Mesodermal cell (in vitro differentiated cells): ENCODE results near the gene SPRED2.

ENCODE experiments used
- H3K27ac ChIP-seq: 2 replicates; pipeline ENCODE4 v1.7.0; 2013; ENCODE audit warnings: mild to moderate bottlenecking, low read depth, low read length, moderate library complexity; ENCODE audit not compliant: severe bottlenecking
- H3K36me3 ChIP-seq: 2 replicates; pipeline ENCODE4 v1.7.1; 2013; ENCODE audit warnings: mild to moderate bottlenecking, low read length, moderate library complexity; ENCODE audit not compliant: control insufficient read depth, insufficient read depth
- H3K4me1 ChIP-seq: one replicate; pipeline ENCODE4 v1.7.1; 2013; ENCODE audit warnings: mild to moderate bottlenecking, low read length; ENCODE audit not compliant: insufficient read depth, control insufficient read depth, poor library complexity, severe bottlenecking
- H3K4me3 ChIP-seq: 2 replicates; pipeline ENCODE4 v1.7.0; 2013; ENCODE audit warnings: low read length, control low read depth, mild to moderate bottlenecking; ENCODE audit not compliant: insufficient read depth, poor library complexity, severe bottlenecking; ENCODE audit errors: extremely low read depth
- H3K9me3 ChIP-seq: 2 replicates; pipeline ENCODE4 v1.7.1; 2013; ENCODE audit warnings: mild to moderate bottlenecking, low read length, moderate library complexity; ENCODE audit not compliant: control insufficient read depth
- WGBS, 2 experiments: methylation state at CpG; one replicate each; pipeline ENCODE4 v1.1.5; 2013; ENCODE audit warnings: missing lambda C conversion rate in 2 of 2; ENCODE audit not compliant: insufficient coverage in 2 of 2; 5-methylcytosine and 5-hydroxymethylcytosine counted together

The SPRED2 gene

DNA sequence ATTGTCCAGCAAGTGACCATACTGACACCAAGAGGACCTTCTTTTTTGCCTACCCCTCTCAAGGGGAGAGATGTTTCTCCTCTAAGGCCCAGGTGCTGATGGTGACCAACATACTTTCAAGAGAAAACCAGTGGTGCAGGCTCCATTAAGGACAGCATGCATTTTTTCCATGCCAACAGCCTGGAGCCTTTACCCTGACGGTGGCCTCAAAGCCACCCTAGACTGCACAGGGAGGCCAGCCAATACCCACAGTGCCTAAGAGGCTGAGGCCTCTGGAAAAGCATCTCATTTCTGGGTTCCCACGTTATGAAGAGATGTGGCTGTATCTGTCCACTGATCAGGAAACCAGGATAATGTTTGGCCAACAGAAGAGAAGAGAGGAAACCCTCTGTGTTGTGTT, 19.3 kb downstream of the SPRED2 start:
- Histone ChIP-seq H3K36me3 (peaks cover 18% of the 10 kb centered on the region), H3K4me3 (no peak overlapping the region), H3K4me1 (peaks cover 44% of the 10 kb centered on the region), H3K9me3 (no peaks in the 10 kb centered on the region), H3K27ac (no peak overlapping the region)
- 88 to 100% methylated on average over 2 of the region's 2 CpGs for WGBS, 2 experiments

DNA sequence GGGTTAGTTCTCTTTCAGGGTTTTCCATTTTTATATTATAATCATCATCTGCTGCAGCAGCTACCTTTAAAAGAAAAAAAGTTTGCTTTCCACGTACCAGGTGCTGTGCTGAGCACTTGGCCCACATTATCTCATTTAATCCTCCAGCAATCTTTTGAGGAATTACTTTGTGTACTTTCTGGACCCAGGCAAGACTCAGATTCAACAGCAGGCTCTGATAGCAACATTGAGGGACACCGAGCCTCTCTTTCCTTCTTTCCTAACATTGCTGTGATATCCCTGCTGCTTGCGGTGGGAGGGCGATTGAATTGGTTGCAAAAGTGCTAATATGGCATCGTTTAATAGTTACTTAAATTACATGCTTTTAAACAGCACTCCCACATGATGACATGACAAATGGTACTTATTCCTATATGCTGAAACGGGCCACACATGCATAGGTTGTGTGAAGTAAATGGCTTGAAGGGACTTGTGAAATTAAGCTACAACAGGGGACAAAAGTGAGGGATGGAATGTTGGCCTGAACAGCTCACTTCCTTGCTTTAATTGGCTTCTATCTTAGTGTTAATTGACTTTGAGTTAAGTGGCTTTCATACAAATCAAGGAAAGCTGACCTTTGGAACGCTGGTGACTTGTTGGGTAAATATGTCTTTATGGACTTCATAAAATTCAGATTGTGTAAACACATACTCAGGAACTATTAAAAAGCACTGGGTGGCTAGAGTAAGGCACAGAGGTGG, 21.2 kb downstream of the SPRED2 start:
- H3K27ac ChIP-seq: no peak overlapping the region
- H3K9me3 ChIP-seq: no peaks in the 10 kb centered on the region
- peaks cover 15% of the 10 kb centered on the region for H3K36me3 ChIP-seq
- WGBS, 2 experiments: 73 to 80% methylated on average over 2 to 4 of the region's 7 CpGs
- peaks cover 46% of the 10 kb centered on the region for H3K4me1 ChIP-seq
- no peak overlapping the region for H3K4me3 ChIP-seq

DNA sequence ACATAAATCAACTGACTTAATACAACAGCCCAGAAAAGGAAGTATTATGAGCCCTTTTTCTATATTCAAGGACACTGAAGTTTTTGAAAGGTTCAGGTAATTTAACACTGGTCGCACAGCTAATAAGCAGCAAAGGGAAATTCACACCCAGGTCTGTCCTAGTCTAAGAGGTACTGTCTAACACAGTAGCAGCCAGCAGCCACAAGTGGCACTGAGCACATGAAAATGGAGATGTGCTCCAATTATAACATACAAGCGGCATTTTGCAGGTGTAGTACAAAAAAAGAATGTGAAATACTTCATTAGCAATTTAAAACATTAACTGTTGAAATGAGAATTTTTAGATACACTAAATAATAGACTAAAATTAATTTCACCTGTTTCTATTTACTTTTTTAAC, 23.4 kb downstream of the SPRED2 start:
- Histone ChIP-seq H3K9me3 (no peaks in the 10 kb centered on the region), H3K4me3 (no peak overlapping the region), H3K4me1 (peaks cover 38% of the 10 kb centered on the region), H3K27ac (no peak overlapping the region), H3K36me3 (peaks cover 14% of the 10 kb centered on the region)
- WGBS, 2 experiments: 80 to 88% methylated on average over 1 of the region's 2 CpGs

DNA sequence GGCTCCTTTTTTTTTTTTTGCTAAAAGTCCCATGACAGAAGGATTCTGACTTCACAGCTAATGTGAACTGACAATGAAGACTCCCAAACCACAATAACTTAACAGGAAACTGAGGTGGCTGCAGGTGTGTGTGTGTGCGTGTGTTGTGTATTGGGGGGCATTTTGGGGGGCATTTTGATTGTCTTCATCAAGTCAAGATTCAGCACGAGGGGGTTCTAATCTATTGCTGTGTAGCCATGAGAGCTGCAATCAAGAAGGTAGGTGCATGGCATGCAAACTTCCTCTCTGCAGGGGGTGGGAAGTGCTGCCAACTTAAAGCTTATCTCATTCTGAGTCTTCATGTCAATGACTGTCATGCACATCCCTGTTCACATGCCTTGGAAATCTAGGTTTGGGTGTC, 25.2 kb downstream of the SPRED2 start:
- peaks cover 10% of the 10 kb centered on the region for H3K36me3 ChIP-seq
- peaks cover 21% of the 10 kb centered on the region for H3K4me1 ChIP-seq
- no peak overlapping the region for H3K4me3 ChIP-seq
- no peak overlapping the region for H3K27ac ChIP-seq
- H3K9me3 ChIP-seq: no peaks in the 10 kb centered on the region
- WGBS, 2 experiments: 77 to 80% methylated on average over 1 to 2 of the region's 2 CpGs

DNA sequence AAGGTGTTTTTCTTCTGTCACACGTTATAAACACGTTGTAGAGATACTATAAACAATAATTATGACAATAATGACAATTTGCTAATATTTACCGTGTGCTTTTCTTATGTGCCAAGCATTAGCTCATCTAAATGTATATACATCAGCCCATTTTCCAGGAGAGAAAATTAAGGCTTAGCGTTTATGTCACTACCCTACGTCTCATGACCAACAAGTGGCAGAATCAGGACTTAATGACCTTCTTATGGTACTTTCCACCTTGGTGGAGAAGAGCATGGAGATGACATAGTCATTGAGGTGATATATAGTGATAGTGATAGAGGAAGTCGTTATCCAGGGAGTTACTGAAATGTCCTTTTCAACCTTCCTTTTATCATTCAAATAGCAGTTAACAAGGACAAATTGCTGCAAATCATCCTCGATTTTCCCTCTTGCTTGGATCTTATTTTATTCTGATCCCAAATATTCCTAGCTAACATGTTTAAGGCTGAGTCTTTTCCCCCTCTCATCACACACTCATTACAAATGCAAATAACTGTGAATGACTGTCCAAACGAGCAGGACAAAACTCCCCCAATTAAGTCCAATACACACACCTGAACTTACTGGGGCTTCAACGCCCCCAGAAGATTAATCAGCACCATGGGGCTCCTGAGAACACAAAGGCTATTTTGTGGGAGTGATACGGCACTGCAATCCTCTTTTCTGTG, 27.3 kb downstream of the SPRED2 start:
- Histone ChIP-seq H3K27ac (no peak overlapping the region), H3K4me1 (peaks cover 13% of the 10 kb centered on the region), H3K36me3 (peaks cover 8% of the 10 kb centered on the region), H3K4me3 (no peak overlapping the region), H3K9me3 (no peaks in the 10 kb centered on the region)
- 72 to 83% methylated on average over 3 to 4 of the region's 10 CpGs for WGBS, 2 experiments

DNA sequence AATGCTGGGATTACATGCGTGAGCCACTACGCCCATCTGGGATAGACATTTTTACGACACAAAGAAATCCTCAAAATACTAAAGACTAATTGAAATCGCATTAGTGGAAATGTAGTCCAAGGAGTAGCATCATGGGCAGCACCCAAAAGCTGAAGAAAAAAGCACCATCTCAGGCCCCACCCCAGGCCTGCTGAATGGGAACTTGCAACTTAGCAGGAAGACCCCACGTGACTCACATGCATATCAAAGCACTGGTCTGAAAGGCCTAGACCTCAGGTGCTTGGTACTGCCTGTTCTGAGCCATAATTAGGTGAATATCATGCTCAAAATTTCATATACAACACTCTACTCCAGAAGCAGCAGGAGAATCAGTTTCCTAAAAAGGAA, 28.9 kb downstream of the SPRED2 start:
- Histone ChIP-seq H3K27ac (no peak overlapping the region), H3K4me3 (no peak overlapping the region), H3K36me3 (peaks cover 15% of the 10 kb centered on the region), H3K4me1 (peaks cover 13% of the 10 kb centered on the region), H3K9me3 (no peaks in the 10 kb centered on the region)
- 63 to 83% methylated on average over 2 to 3 of the region's 5 CpGs for WGBS, 2 experiments

DNA sequence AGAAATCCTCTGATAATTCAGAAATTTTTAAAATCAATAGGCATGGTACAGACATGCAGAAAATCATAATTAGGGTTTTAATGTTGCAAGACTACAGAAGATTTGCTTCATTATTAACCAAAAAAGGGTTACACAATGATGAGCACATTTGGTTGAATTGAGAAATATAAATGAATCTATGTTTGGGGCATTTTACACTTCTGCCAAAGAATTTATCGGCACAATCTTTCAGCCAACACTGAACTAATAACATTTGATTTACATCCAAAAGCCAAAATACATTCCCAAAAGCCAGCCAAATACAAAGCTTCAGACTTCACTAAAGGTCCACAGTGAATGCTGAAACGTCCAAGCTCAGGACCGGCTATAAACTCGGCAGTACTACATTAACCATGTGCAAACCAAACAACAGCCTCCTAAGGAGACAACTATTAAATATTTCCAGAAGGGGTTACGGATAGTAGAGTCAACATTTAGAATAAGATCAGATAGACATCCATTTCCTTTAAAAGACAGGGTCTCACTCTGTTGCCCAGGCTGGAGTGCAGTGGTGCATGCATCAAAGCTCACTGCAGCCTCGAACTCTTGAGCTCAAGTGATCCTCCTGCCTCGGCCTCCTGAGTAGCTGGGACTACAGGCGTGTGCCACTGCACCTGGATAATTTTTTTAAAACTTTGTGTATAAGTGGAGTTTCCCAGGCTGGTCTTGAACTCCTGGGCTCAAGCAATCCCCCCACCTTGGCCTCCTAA, 29.4 kb downstream of the SPRED2 start:
- Histone ChIP-seq H3K9me3 (no peaks in the 10 kb centered on the region), H3K36me3 (peaks cover 15% of the 10 kb centered on the region), H3K4me3 (no peak overlapping the region), H3K27ac (no peak overlapping the region), H3K4me1 (peaks cover 9% of the 10 kb centered on the region)
- WGBS, 2 experiments: 78 to 86% methylated on average over 4 to 7 of the region's 8 CpGs

DNA sequence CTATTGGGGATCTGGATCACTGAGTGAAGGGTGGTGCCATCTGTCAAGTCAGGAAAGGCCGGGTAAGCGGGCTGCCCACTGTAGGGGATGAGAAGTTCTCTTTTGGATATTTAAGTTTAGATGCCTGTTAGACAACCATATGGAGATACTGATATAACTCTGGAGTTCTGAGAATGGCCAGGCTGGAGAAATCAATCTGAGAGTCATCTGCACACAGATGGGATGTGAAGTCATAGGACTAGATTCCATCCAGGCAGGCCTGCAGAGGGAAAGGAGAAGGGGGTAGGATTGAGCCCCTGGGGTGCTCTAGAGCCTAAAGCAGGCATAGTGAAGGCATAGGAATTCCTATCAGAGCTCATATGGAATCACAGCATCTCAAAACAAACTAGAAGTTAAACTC, 30.1 kb downstream of the SPRED2 start:
- peaks cover 11% of the 10 kb centered on the region for H3K36me3 ChIP-seq
- H3K4me1 ChIP-seq: peaks cover 9% of the 10 kb centered on the region
- 90 to 100% methylated on average over 2 of the region's 2 CpGs for WGBS, 2 experiments
- H3K4me3 ChIP-seq: no peak overlapping the region
- no peaks in the 10 kb centered on the region for H3K9me3 ChIP-seq
- H3K27ac ChIP-seq: no peak overlapping the region

DNA sequence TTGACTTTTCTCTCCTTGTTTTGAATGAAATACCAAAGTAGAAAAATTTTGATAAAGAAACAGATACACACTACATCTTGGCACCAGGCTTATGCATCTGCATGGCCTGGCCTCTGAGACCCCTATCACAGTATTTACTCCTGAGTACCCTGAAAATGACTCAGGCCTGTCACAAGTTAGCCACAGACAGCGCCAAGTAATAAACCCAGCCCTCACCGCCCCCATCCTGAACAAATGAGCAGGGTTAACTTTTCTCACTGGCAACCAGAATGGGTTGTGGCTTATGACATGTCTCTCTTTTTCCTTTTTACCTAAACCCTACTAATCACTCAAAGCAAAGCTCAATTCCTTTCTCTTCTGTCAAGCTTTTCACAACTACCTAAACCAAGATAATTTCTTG, 35.3 kb downstream of the SPRED2 start:
- Histone ChIP-seq H3K4me3 (no peak overlapping the region), H3K4me1 (peaks cover 26% of the 10 kb centered on the region), H3K27ac (peak overlapping the region; percentile 12), H3K36me3 (peaks cover 7% of the 10 kb centered on the region), H3K9me3 (no peaks in the 10 kb centered on the region)
- 80 to 100% methylated on average over 1 to 2 of the region's 2 CpGs for WGBS, 2 experiments

DNA sequence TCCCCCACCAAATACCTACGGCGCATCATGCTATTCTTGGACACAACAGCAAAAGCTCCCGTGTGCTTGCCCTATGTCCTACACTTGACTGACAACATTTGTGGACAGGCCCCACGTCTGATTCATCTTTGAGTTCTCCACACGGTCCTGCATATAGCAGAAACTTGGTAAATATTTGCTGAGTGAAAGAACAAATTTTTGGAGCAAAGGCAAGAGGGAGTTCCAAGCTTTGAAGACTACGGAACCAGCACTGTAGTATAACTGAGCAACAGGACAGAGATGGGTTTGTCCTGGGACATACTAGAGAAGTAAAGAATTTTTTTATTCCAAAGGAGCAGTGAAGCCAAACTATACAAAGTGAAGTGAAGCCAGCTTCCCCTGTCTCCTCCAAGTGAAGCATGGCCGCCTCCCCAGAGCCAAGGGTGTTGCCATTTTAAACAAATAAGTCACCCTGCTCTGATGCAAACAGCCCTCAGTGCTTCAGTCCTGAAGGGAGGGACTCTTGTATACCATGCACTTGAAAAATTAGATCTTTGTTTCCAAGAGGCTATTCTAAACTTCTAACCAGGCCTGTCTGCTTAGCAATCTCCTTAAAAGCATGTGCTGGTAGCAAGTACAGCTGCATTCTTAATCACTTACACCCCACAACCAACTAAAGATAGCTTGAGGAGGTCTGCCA, 35.9 kb downstream of the SPRED2 start:
- WGBS, 2 experiments: 89 to 97% methylated on average over 6 to 7 of the region's 7 CpGs

More for the DNA sequence above, 35.9 kb downstream of the SPRED2 start:
- peaks cover 26% of the 10 kb centered on the region for H3K4me1 ChIP-seq
- H3K36me3 ChIP-seq: peaks cover 7% of the 10 kb centered on the region
- H3K27ac ChIP-seq: no peak overlapping the region
- no peak overlapping the region for H3K4me3 ChIP-seq
- H3K9me3 ChIP-seq: no peaks in the 10 kb centered on the region
